Measurements from ENCODE around the gene ZBTB38.

The ZBTB38 gene, protein sequence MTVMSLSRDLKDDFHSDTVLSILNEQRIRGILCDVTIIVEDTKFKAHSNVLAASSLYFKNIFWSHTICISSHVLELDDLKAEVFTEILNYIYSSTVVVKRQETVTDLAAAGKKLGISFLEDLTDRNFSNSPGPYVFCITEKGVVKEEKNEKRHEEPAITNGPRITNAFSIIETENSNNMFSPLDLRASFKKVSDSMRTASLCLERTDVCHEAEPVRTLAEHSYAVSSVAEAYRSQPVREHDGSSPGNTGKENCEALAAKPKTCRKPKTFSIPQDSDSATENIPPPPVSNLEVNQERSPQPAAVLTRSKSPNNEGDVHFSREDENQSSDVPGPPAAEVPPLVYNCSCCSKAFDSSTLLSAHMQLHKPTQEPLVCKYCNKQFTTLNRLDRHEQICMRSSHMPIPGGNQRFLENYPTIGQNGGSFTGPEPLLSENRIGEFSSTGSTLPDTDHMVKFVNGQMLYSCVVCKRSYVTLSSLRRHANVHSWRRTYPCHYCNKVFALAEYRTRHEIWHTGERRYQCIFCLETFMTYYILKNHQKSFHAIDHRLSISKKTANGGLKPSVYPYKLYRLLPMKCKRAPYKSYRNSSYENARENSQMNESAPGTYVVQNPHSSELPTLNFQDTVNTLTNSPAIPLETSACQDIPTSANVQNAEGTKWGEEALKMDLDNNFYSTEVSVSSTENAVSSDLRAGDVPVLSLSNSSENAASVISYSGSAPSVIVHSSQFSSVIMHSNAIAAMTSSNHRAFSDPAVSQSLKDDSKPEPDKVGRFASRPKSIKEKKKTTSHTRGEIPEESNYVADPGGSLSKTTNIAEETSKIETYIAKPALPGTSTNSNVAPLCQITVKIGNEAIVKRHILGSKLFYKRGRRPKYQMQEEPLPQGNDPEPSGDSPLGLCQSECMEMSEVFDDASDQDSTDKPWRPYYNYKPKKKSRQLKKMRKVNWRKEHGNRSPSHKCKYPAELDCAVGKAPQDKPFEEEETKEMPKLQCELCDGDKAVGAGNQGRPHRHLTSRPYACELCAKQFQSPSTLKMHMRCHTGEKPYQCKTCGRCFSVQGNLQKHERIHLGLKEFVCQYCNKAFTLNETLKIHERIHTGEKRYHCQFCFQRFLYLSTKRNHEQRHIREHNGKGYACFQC (N-terminal part only)

DNA sequence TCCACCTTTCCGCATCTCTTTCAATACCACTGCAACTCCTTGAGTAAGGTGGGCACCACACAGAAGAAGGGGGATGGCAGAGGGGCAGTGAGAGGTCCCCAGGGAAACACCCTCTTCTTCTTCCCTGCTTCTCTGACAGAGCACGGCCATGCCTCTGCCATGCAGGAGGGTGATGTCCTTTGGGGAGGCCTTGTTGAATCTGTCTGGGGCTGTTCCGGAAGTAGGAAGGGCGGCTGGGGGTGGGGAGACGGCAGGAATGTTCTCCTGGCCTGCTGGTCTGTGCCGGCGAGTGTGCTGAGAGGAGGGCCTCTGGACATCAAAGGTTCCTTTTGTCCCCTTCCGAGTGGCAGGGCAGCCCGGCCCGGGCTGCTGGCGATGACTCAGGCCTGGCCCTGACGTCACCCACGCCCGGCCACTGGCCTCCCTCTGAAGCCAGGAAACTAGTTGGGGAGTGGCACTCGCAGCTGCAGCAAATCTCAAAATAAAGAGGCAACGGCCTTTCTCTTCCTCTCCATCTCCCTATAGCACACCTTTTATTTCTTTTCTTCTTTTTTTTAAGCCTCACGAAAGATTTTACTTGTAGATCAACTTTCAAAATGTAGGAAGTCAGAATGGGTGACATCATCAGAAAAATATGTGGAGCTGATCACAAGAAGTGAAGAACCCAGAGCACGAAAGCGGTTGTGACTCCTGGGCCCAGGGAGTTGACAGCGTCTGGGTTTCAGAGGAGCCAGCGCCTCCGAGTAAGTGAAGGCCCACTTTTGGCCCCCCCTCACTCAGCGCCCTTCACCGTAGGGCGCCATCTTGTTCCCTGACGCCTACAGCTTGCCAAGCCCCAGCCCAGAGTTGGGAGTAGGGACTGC lies at the start of gene ZBTB38:
ZBTB38 (plus strand) TSS at position 443 of the 863 bp plus-strand sequence. CDS start 73,885 bp downstream, outside the sequence.
- DNase-seq, result no peak

DNA sequence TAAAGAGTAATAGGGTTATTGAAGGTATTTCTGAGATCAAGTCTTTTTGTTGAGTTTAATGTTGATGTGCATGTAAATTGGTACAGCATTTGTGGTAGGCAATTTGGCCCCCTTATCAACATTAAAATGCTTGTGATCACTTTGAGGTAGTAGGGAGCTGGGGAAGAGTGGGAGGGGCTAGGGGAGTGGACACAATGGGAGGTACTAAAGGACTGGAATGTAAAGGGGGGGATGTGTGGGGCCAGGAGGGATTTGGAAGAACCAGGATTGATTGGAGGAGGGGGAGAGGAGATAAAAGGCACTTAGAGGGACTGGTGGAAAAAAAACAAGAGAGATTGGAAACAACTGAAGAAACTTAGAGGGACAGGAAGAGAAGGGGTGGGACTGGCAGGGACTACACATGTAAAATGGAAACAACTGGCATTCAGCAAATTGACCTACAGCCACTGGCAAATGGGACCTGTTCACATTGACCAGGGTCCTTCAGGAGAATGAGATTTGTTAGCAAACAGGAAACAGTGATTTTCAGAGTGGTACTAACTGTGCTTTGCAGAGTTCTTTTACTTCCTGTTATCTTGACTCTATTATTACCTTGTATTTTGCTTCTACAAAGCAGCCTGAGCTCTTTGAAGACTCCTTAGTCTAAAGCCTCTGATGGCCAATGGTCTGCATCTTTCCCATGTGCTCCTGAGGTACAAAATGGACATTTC lies 47.8 kb upstream of the ZBTB38 start:
- DNase-seq, result no peak

GRCh38 chr3:141321109-141321497 lies 47.2 kb upstream of the ZBTB38 start:
- no peak for DNase-seq

DNA sequence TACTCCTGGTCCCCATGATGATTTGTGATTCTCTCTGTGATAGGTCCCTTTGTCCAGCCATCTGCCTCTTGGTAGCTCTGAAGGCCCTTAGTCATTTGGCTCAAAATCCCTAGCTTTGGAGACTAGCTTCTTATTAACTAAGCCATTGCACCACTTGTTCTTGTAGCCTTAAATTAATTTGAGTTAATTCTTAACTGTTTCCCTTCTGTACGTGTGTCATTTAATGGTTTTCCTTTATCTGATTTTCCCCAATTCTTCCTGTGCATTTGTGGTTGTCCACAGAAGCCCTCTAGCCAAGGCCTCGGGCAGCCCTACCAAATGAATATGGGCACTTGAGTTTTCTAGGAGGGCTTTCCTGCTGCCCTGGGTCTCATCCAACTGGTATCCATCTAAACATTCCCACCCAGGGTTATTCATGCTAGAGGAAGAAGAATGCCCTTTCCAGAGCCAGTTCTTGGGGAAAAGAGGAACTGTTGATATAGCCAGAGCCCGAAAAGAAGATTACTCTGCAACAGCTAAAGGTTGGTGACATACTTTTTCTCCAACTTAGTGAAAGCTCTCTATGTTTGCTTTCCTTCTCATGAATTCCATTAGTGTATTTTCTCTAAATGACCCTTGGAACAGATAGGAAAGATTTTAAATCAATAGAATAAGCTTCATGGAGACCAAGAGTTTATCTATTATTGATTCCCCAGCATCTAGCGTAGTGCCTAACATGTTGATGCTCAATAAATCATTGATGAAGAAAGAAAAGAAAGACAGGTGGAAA lies 44.2 kb upstream of the ZBTB38 start:
- no peak for DNase-seq

DNA sequence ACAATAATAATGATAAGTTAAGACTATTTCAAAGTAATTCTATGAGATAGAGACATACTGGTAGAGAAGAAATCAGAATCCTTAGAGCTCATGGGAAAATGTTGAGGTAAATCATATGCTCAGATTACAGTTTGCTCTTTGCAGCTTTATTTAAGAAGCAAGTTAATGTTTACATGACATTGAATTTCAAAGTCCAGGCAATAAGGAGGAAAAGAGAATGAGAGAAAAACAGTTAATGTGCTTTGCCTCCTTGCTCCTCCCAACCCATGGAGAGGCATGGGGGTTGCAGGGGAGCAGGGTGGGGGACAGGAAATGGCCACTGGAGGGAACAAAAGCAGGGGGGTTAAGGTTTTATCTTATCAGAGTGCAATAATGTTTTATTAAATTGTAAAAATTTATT lies 42.2 kb upstream of the ZBTB38 start:
- DNase-seq, result no peak

GRCh38 chr3:141326626-141327025 lies 41.7 kb upstream of the ZBTB38 start:
- DNase-seq, result no peak

GRCh38 chr3:141328286-141329166 lies 39.8 kb upstream of the ZBTB38 start:
- DNase-seq, result no peak

DNA sequence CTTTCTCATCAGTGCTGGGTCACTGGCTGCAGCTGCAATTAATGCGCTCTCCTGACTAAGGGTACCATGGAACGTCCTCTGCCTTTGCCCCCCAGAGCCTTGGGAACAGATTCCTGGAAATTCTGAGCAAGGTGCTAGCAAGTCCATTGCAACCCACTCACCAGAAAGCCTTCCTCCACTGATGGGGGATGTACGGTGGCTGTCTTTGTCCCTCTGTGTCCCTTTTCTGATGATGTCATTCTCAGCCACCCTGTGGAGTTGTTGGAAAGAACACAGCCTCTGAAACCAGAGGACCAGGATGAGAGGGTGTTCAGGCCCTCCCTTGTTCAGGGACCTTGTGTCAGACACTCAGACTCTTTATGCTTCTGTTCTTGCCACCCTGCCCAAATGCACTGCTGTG lies 38.1 kb upstream of the ZBTB38 start:
- no peak for DNase-seq

GRCh38 chr3:141330718-141331376 lies 37.5 kb upstream of the ZBTB38 start:
- DNase-seq, result no peak

DNA sequence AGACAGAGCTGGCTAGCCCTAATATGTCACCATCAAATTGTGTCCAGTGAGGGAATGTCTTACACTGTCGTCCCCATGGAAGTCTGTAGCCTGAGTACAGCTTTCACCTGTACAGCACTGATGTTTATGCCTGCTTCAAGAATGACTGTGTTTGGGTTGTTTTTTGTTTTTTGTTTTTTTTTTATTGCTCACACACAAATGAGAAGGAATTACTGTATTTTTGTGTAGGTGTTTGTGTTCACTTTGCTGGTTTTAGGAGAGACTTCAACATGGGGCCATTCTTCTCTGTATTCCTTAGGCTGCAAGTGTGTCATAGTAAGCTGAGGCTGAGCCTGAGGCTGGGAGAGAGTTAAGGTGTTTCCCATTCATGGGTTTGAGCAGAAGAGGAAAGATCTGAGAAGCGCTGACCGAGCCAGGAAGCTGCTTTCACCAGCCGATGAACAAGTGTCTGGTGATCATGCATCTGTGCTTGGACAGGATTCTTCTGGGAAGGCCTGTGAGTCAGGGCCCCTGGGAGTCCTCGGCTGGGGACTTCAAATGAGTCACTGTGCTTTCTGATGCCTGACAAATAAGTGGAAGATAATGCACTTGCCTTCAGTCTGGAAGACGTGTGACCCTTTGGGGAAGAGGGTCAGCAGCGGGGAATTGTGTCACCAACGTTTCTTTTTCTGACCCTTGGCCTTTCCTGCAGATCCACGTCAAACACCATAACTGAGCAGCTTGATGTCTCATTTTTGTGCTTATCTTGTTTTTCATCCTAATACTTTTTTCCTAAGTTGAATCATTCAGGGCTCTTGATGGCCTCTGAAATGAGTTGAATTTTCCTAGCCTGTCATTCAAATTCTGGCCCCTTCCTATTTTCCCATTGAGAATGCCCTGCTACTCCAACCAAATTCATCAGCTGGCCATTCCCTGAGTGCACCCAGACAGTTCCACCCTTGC lies 36.7 kb upstream of the ZBTB38 start:
- no peak for DNase-seq

GRCh38 chr3:141332416-141332815 lies 35.9 kb upstream of the ZBTB38 start:
- no peak for DNase-seq

GRCh38 chr3:141333836-141334626 lies 34.3 kb upstream of the ZBTB38 start:
- no peak for DNase-seq

- DNase-seq, result no peak
Measured at GRCh38 chr3:141334627-141335250, 33.6 kb upstream of the ZBTB38 start.

DNA sequence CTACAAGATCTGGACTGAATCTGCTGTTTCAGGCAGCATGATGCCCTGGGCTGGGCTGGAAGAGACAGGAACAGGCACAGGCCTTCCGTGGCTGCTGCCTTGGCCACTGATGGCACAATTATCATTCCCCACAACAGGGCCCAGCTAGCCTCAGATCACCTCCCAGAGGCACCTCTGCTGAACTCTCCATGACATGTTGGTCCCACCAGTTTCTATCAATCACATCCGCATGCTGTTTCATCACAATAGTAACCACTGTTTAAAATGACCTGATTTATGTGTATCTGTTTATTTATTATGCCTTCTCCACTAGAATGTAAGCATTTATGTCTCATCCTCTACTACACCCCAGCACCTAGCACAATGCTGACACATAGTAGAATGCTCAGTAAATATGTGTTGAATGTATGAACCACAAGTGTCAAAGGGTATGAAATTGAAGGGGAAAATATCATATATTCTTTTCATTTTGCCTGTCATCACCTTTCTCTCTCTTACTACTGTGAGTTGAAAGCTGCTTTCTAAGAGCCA lies 32.7 kb upstream of the ZBTB38 start:
- no peak for DNase-seq

DNA sequence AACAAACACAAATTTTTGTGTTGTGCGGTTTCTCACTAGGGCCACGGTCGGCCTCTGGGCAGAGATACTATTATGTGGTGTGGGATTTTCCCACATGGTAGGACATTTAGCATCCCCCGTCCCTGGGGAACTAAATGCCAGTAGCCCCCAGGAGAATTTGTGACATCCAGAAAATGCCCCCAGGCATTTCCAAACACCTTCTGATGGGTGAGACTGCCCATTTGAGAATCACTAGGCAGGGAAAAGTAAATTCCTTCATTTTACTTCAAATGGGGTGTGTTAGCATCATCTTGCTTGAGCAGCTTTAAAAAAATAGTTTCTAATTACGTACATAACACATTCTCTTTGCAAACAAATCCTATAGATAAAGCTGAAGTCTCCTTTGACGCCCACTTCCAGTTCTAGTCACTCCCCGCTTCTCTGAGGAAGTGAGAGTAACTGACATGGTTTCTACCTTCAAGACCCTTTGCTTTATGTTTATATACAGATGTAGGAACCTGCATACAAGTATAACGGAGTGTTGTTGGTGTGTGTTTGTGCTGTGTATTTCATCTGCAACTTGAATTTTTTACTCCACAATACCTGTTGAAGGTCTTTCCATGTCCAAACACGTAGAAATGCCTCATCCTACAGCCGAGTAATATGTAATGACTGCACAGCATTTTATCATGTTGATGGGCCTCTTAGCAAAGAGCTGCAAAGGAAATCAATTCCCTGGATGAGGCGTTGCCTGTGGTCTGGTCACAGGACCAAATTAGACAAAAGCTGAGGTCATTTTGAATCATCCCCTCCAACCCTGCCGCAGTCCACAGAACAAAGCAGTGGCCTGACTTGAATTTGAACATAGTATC lies 31.4 kb upstream of the ZBTB38 start:
- DNase-seq, result no peak

- DNase-seq, result peak in 1 of 2 experiments; percentile 22
Measured at GRCh38 chr3:141337523-141337854, 30.8 kb upstream of the ZBTB38 start.

Measured in NCI-H2081 (cell line).